HG03571 (cell line): ENCODE data around the gene IKZF5.

ENCODE experiments used
- ATAC-seq: cut with Tn5 transposase; IDR thresholded peaks from one replicate; pipeline ENCODE4 v1.9.1; 2021; ENCODE audit not compliant: unreplicated experiment

IKZF5 gene

GRCh38 chr10:123008355-123009104, at the start of gene IKZF5, which contains the start of gene ACADSB:
Gene IKZF5, minus strand, starts transcription at chr10:123008795. Its CDS starts 10,170 bp downstream, at chr10:122998625.
Gene ACADSB, plus strand, starts transcription at chr10:123009006. Its CDS starts 24 bp downstream, at chr10:123009030.
- peak; percentile 85 for ATAC-seq

GRCh38 chr10:123057968-123058367, 49.4 kb upstream of the IKZF5 start:
- ATAC-seq, result no peak

- no peak for ATAC-seq
These were observed 37.6 kb upstream of the IKZF5 start for GRCh38 chr10:123045961-123046731.

- no peak for ATAC-seq
These were observed 35.8 kb upstream of the IKZF5 start for GRCh38 chr10:123044391-123044790.

GRCh38 chr10:123043409-123043925, 34.9 kb upstream of the IKZF5 start:
- ATAC-seq, result no peak

GRCh38 chr10:123042708-123043408, 34.3 kb upstream of the IKZF5 start:
- ATAC-seq, result no peak

- ATAC-seq, result no peak
These were observed 31.0 kb upstream of the IKZF5 start for GRCh38 chr10:123039632-123039930.

- ATAC-seq, result no peak
These were observed 30.4 kb upstream of the IKZF5 start for GRCh38 chr10:123038782-123039631.

GRCh38 chr10:123035467-123036086, 27.0 kb upstream of the IKZF5 start:
- no peak for ATAC-seq

GRCh38 chr10:123034332-123034731, 25.7 kb upstream of the IKZF5 start:
- no peak for ATAC-seq

- ATAC-seq, result no peak
These were observed 22.5 kb upstream of the IKZF5 start for GRCh38 chr10:123031124-123031523.

- no peak for ATAC-seq
These were observed 19.3 kb upstream of the IKZF5 start for GRCh38 chr10:123027861-123028260.

GRCh38 chr10:123026302-123026701, 17.7 kb upstream of the IKZF5 start:
- ATAC-seq, result no peak

GRCh38 chr10:123024540-123024939, 15.9 kb upstream of the IKZF5 start:
- ATAC-seq, result no peak

GRCh38 chr10:123021517-123021916, 12.9 kb upstream of the IKZF5 start:
- ATAC-seq, result no peak

GRCh38 chr10:123019941-123020703, 11.5 kb upstream of the IKZF5 start:
- ATAC-seq, result no peak

GRCh38 chr10:123019264-123019663, 10.7 kb upstream of the IKZF5 start:
- no peak for ATAC-seq

GRCh38 chr10:123018531-123018930, 9.9 kb upstream of the IKZF5 start:
- no peak for ATAC-seq

- no peak for ATAC-seq
These were observed 9.0 kb upstream of the IKZF5 start for GRCh38 chr10:123017421-123018165.
